Keratinocyte (primary cell): ENCODE measurements around the gene TFB1M. TPM values are rescaled to one million over a fixed set of nuclear protein-coding genes. Genes with fewer than 3 reads are reported as not detected.

Experiments
- DNase-seq: peaks from one replicate; pipeline ENCODE4 v3.0.0-alpha.2; 2011; ENCODE audit warnings: low read depth, missing footprints, low spot score
- FAIRE-seq: peaks from 2 replicates; lab custom pipeline; 2011; peaks lifted over from hg19 to GRCh38; lab: Jason Lieb, UNC
- H2AFZ ChIP-seq: 2 replicates; pipeline ENCODE4 v1.6.0; 2012; ENCODE audit warnings: low read length, control low read depth, inconsistent platforms; ENCODE audit not compliant: control insufficient read depth
- H3K27ac ChIP-seq: 2 replicates; pipeline ENCODE4 v1.5.1; 2011; ENCODE audit warnings: low read length; ENCODE audit not compliant: control insufficient read depth, insufficient read depth
- H3K27me3 ChIP-seq: 3 replicates; pipeline ENCODE4 v1.6.0; 2011; ENCODE audit warnings: low read length; ENCODE audit not compliant: control insufficient read depth, insufficient read depth; ENCODE audit errors: extremely low read depth
- H3K36me3 ChIP-seq, 2 experiments: 2 replicates in 1 of 2; 3 replicates in 1 of 2; pipeline ENCODE4 v1.5.1; 2011; ENCODE audit warnings: low read length in 2 of 2, mild to moderate bottlenecking in 1 of 2; ENCODE audit not compliant: control insufficient read depth in 2 of 2, insufficient read depth in 2 of 2; ENCODE audit errors: extremely low read depth in 1 of 2
- H3K4me1 ChIP-seq: 3 replicates; pipeline ENCODE4 v1.5.1; 2011; ENCODE audit warnings: low read length; ENCODE audit not compliant: control insufficient read depth, insufficient read depth; ENCODE audit errors: extremely low read depth
- H3K4me2 ChIP-seq: 3 replicates; pipeline ENCODE4 v1.6.0; 2011; ENCODE audit warnings: low read depth, low read length; ENCODE audit not compliant: control insufficient read depth, insufficient read depth; ENCODE audit errors: extremely low read depth
- H3K4me3 ChIP-seq, 3 experiments: fragments of 200-600 bp in 1 of 3; sonication (generic) in 1 of 3; 2 replicates in 2 of 3; 3 replicates in 1 of 3; pipeline ENCODE4 v1.5.1; 2011 to 2016; ENCODE audit warnings: low read length in 3 of 3, mild to moderate bottlenecking in 3 of 3, control low read depth in 2 of 3, inconsistent platforms in 1 of 3, low read depth in 1 of 3, mixed read lengths in 1 of 3, mixed run types in 1 of 3, moderate library complexity in 1 of 3; ENCODE audit not compliant: control insufficient read depth in 2 of 3, insufficient read depth in 2 of 3; ENCODE audit errors: extremely low read depth in 1 of 3
- H3K79me2 ChIP-seq: 2 replicates; pipeline ENCODE4 v1.6.0; 2012; ENCODE audit warnings: low read length; ENCODE audit not compliant: control insufficient read depth, insufficient read depth
- H3K9ac ChIP-seq: 3 replicates; pipeline ENCODE4 v1.6.0; 2011; ENCODE audit warnings: low read length; ENCODE audit not compliant: control insufficient read depth, insufficient read depth; ENCODE audit errors: extremely low read depth
- H3K9me1 ChIP-seq: 3 replicates; pipeline ENCODE4 v1.6.0; 2011; ENCODE audit warnings: low read length; ENCODE audit not compliant: control insufficient read depth, insufficient read depth; ENCODE audit errors: extremely low read depth
- H3K9me3 ChIP-seq: 2 replicates; pipeline ENCODE4 v1.5.1; 2012; ENCODE audit warnings: low read depth, low read length; ENCODE audit not compliant: control insufficient read depth
- H4K20me1 ChIP-seq: 3 replicates; pipeline ENCODE4 v1.6.0; 2011; ENCODE audit warnings: low read length; ENCODE audit not compliant: control insufficient read depth, insufficient read depth; ENCODE audit errors: extremely low read depth
- CTCF ChIP-seq, 3 experiments: IDR thresholded peaks in 1 of 3; conservative IDR thresholded peaks in 1 of 3; optimal IDR thresholded peaks in 1 of 3; 2 replicates in 2 of 3; 3 replicates in 1 of 3; pipeline versions ENCODE3 to v1.5.1; 2011; ENCODE audit warnings: low read length in 3 of 3, mild to moderate bottlenecking in 3 of 3, moderate library complexity in 2 of 3, control low read depth in 1 of 3, inconsistent platforms in 1 of 3; ENCODE audit not compliant: insufficient read depth in 2 of 3; ENCODE audit errors: extremely low read depth in 1 of 3
- EZH2 ChIP-seq: IDR thresholded peaks from one replicate; pipeline ENCODE4 v1.6.1; 2012; ENCODE audit warnings: inconsistent platforms, mild to moderate bottlenecking, low read length, moderate library complexity
- dilution Hi-C: fragments of 300-500 bp; cut with MboI; formaldehyde crosslinking; loops from one replicate; pipeline ENCODE4 v1.7.0; 2020; ENCODE audit warnings: low sequenced_read_pairs; ENCODE audit not compliant: extremely low pct_ligation_motif_present
- polyA plus RNA-seq, 5 experiments: library from polyadenylated mRNA; depleted of rRNA in 3 of 5; stranded (reverse) in 3 of 5; stranded (forward) in 1 of 5; unstranded in 1 of 5; fragments of >200 nt; gene quantifications; 1 replicate in 1 of 5; 2 replicates in 3 of 5; 3 replicates in 1 of 5; pipeline versions ENCODE4 v1.2.1 to v1.2.3, GENCODE V29; 2011 to 2012; ENCODE audit warnings: missing spikeins in 2 of 5, low read depth in 1 of 5, low replicate concordance in 1 of 5

The TFB1M gene
- polyA plus RNA-seq, 1 donor (not counting 4 experiments of a cell fraction or from before 2014, with no cell fraction given): 38.6 TPM

DNA sequence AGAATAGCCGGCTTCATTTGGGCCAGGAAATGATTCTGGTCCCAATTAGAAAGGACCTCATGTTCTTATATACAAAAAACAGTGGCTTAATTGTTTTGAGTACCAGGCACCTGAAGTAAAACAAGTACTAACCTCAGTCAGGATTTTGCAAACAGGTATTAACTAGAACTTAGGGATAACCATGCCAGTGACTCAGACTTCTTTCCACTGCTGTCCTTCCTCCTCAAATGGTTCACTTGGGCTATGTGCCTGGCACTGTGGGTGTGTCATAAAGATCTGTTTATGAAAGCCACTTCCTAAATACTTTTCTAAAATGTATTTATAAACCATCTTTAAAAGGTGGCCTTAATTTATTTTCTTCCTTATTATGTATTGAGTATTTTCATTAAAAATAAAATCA lies 39.8 kb downstream of the TFB1M start:
- FAIRE-seq (peak; percentile 91), DNase-seq (peak; percentile 64)
- H3K4me3 ChIP-seq: no peak overlapping the region
- H3K79me2 ChIP-seq: peaks cover 20% of the 10 kb centered on the region
- no peaks in the 10 kb centered on the region for H4K20me1 ChIP-seq
- H2AFZ ChIP-seq: no peak overlapping the region
- H3K27me3 ChIP-seq: no peaks in the 10 kb centered on the region
- H3K36me3 ChIP-seq: peaks cover 3 to 9% of the 10 kb centered on the region in 2 experiments
- H3K4me1 ChIP-seq: peaks cover 66% of the 10 kb centered on the region
- no peak overlapping the region for H3K9ac ChIP-seq
- dilution Hi-C loops: no loop called here
- no peaks in the 10 kb centered on the region for H3K9me1 ChIP-seq
- peak overlapping the region; percentile 47 for H3K4me2 ChIP-seq
- TF ChIP-seq CTCF (optimal IDR thresholded peaks at IDR 0.05 in 1 of 3, IDR thresholded peaks at IDR 0.05 in 1 of 3, conservative IDR thresholded peaks at IDR 0.05 in 1 of 3; ENCODE audit: extremely low read depth in 1 of 3, insufficient read depth in 2 of 3, low read length in 3 of 3): no peak
- TF ChIP-seq EZH2: no peak
- peak overlapping the region; percentile 63 for H3K27ac ChIP-seq
- H3K9me3 ChIP-seq: no peaks in the 10 kb centered on the region

DNA sequence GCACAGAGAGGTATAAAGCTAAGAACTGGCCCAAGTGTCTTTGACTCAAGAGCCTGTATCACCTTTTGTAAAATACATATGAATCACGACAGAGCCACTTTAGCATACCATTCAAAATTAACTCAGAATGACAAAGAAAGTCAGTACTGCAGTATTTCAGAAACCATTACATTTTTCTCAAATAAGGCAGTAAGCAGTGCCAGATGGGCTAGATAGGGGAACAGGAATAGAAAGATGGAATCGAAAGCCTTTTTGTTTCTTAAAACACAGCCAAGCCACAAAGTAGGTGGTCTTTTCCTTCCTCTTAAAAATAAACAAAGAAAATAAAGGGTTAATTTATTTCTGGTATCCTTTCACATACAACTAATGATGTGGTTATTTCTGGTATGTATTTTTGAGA lies 40.2 kb downstream of the TFB1M start:
- H3K27me3 ChIP-seq: no peaks in the 10 kb centered on the region
- H3K9ac ChIP-seq: no peak overlapping the region
- H3K4me2 ChIP-seq: peak overlapping the region; percentile 47
- peaks cover 65% of the 10 kb centered on the region for H3K4me1 ChIP-seq
- no peak for DNase-seq
- H3K9me3 ChIP-seq: no peaks in the 10 kb centered on the region
- no peaks in the 10 kb centered on the region for H4K20me1 ChIP-seq
- peak overlapping the region; percentile 63 for H3K27ac ChIP-seq
- H3K79me2 ChIP-seq: peaks cover 20% of the 10 kb centered on the region
- TF ChIP-seq EZH2: no peak
- TF ChIP-seq CTCF (optimal IDR thresholded peaks at IDR 0.05 in 1 of 3, IDR thresholded peaks at IDR 0.05 in 1 of 3, conservative IDR thresholded peaks at IDR 0.05 in 1 of 3; ENCODE audit: extremely low read depth in 1 of 3, insufficient read depth in 2 of 3, low read length in 3 of 3): no peak
- H3K9me1 ChIP-seq: no peaks in the 10 kb centered on the region
- H3K36me3 ChIP-seq: peaks cover 0 to 9% of the 10 kb centered on the region in 2 experiments
- dilution Hi-C loops: no loop called here
- no peak overlapping the region for H3K4me3 ChIP-seq
- FAIRE-seq: no peak
- no peak overlapping the region for H2AFZ ChIP-seq
